Ishikawa (cell line): Measurements from ENCODE around the gene CHP1.

ENCODE experiments used
- TCF12 ChIP-seq: IDR thresholded peaks from 2 replicates; pipeline ENCODE4 v1.6.1; 2012; ENCODE audit warnings: low read depth
- YY1 ChIP-seq: IDR thresholded peaks from 2 replicates; pipeline ENCODE4 v1.6.1; 2012; ENCODE audit warnings: low read depth
- TF ChIP-seq, protein P1 (sequence below): IDR thresholded peaks from 2 replicates; pipeline ENCODE4 v1.6.1; 2012

GRCh38 chr15:41256103-41256502 lies 25.0 kb downstream of the CHP1 start:
- no peak for TF ChIP-seq YY1
- TF ChIP-seq, protein P1, sequence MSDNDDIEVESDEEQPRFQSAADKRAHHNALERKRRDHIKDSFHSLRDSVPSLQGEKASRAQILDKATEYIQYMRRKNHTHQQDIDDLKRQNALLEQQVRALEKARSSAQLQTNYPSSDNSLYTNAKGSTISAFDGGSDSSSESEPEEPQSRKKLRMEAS = no peak
- TF ChIP-seq TCF12 = no peak
